K562 (cell line): ENCODE results near the gene TOMM6. TPM values are rescaled to one million over a fixed set of nuclear protein-coding genes. Genes with fewer than 3 reads are reported as not detected.

Experiments
- ATAC-seq: fragments of 200-7000 bp; cut with Tn5 transposase; 3 replicates; pipeline ENCODE4 v1.9.1; 2020; ENCODE audit warnings: moderate library complexity
- BruUV-seq: library from RNA; stranded (reverse); fragments of 400-500 nt; replicated peaks from 2 replicates; lab custom pipeline; 2021; lab: Mats Ljungman, UMichigan
- CTCF ChIA-PET: fragments of 300-600 bp; formaldehyde crosslinking; extraction: SDS; loops from one replicate; lab custom pipeline; 2021; ENCODE audit warnings: low intra/inter-chr PET ratio; lab: Yijun Ruan, JAX
- POLR2A ChIA-PET: fragments of 300-600, 350-650 bp; sonication (Branson Sonifier 250); formaldehyde crosslinking; extraction: SDS; loops from one replicate; lab custom pipeline; 2021; ENCODE audit warnings: antibody characterized with exemption, inconsistent platforms; lab: Yijun Ruan, JAX
- DNase-seq, 4 experiments: peaks; one replicate each; pipeline versions ENCODE4 v3.0.0 to v3.0.0-alpha.2; 2011 to 2018; ENCODE audit warnings: low spot score in 3 of 4, mixed read lengths in 3 of 4; ENCODE audit errors: extremely low read depth in 1 of 4
- FAIRE-seq: peaks from 2 replicates; lab custom pipeline; 2011; peaks lifted over from hg19 to GRCh38; lab: Jason Lieb, UNC
- H2AFZ ChIP-seq: 2 replicates; pipeline ENCODE4 v1.6.0; 2011; ENCODE audit warnings: low read depth, low read length, control low read depth, inconsistent platforms
- H3K27ac ChIP-seq: fragments of 200-600 bp; 3 replicates; pipeline ENCODE4 v1.8.0; 2011; ENCODE audit warnings: low read depth, mild to moderate bottlenecking, control low read depth, inconsistent platforms, low read length, moderate library complexity, mixed read lengths; ENCODE audit errors: extremely low read depth
- H3K27me3 ChIP-seq, 2 experiments: fragments of 300-600 bp in 1 of 2; 2 replicates in 1 of 2; 3 replicates in 1 of 2; pipeline versions ENCODE4 v1.6.0 to v1.8.0; 2011; ENCODE audit warnings: inconsistent platforms in 2 of 2, low read length in 2 of 2, mild to moderate bottlenecking in 1 of 2, mixed read lengths in 1 of 2, moderate library complexity in 1 of 2; ENCODE audit not compliant: control insufficient read depth in 2 of 2, insufficient read depth in 2 of 2
- H3K36me3 ChIP-seq: fragments of 300-600 bp; 3 replicates; pipeline ENCODE4 v1.8.0; 2011; ENCODE audit warnings: mild to moderate bottlenecking, low read length, inconsistent platforms; ENCODE audit not compliant: control insufficient read depth, insufficient read depth
- H3K4me1 ChIP-seq, 2 experiments: fragments of 200-600 bp in 1 of 2; replicated peaks in 1 of 2; 2 replicates in 1 of 2; 3 replicates in 1 of 2; pipeline versions ENCODE4 v1.5.1 to v1.8.0; 2011; ENCODE audit warnings: inconsistent platforms in 2 of 2, low read length in 2 of 2, mild to moderate bottlenecking in 1 of 2, mixed read lengths in 1 of 2, moderate library complexity in 1 of 2; ENCODE audit not compliant: control insufficient read depth in 2 of 2, insufficient read depth in 2 of 2
- H3K4me2 ChIP-seq: 2 replicates; pipeline ENCODE4 v1.6.1; 2011; ENCODE audit warnings: low read length, control low read depth, inconsistent platforms, mixed read lengths; ENCODE audit not compliant: insufficient read depth
- H3K4me3 ChIP-seq: fragments of 200-600 bp; sonication (generic), shearing (Covaris generic); 2 replicates; pipeline ENCODE4 v1.5.1; 2016; ENCODE audit warnings: control low read depth, inconsistent platforms
- H3K79me2 ChIP-seq: fragments of 200-600 bp; 3 replicates; pipeline ENCODE4 v1.8.0; 2011; ENCODE audit warnings: low read length, inconsistent platforms; ENCODE audit not compliant: control insufficient read depth, insufficient read depth
- H3K9ac ChIP-seq, 2 experiments: 2 replicates each; pipeline versions ENCODE4 v1.6.0 to v1.6.1; 2011; ENCODE audit warnings: low read depth in 2 of 2, low read length in 2 of 2, control low read depth in 1 of 2, inconsistent platforms in 1 of 2, mild to moderate bottlenecking in 1 of 2, mixed read lengths in 1 of 2; ENCODE audit not compliant: insufficient read depth in 1 of 2
- H3K9me1 ChIP-seq: one replicate; pipeline ENCODE4 v1.6.0; 2011; ENCODE audit warnings: inconsistent platforms, mild to moderate bottlenecking, low read length, moderate library complexity; ENCODE audit not compliant: control insufficient read depth, insufficient read depth
- H3K9me3 ChIP-seq: replicated peaks from 2 replicates; pipeline ENCODE4 v1.5.1; 2011; ENCODE audit warnings: low read depth, low read length, inconsistent platforms; ENCODE audit not compliant: control insufficient read depth, insufficient read depth
- H4K20me1 ChIP-seq: replicated peaks from 2 replicates; pipeline ENCODE4 v1.6.1; 2011; ENCODE audit warnings: low read length, inconsistent platforms, mixed read lengths; ENCODE audit not compliant: control insufficient read depth, insufficient read depth
- ATF7 ChIP-seq: fragments of 450-650 bp; IDR thresholded peaks from 2 replicates; pipeline ENCODE4 v1.7.1; 2014; ENCODE audit warnings: mild to moderate bottlenecking, moderate library complexity
- CBFA2T3 ChIP-seq: fragments of 450-650 bp; IDR thresholded peaks from 2 replicates; pipeline ENCODE4 v1.6.1; 2017
- ELF4 ChIP-seq: fragments of 450-650 bp; formaldehyde crosslinking; IDR thresholded peaks from 2 replicates; pipeline ENCODE4 v1.4.0; 2022; ENCODE audit warnings: missing genetic modification characterization
- EP300 ChIP-seq: IDR thresholded peaks from 2 replicates; pipeline ENCODE4 v1.6.1; 2012; ENCODE audit warnings: low read length, improper control_type of control experiment
- MEF2D ChIP-seq: conservative IDR thresholded peaks from 2 replicates; pipeline ENCODE4 v1.6.1; 2016; ENCODE audit warnings: low read depth, missing genetic modification characterization, missing compliant biosample characterization
- U2AF1 ChIP-seq: fragments of 200-400 bp; formaldehyde crosslinking; optimal IDR thresholded peaks from 2 replicates; pipeline ENCODE3; 2017; ENCODE audit warnings: mild to moderate bottlenecking, low read depth, low read length, moderate library complexity
- ZNF778 ChIP-seq: fragments of 450-650 bp; formaldehyde crosslinking; IDR thresholded peaks from 2 replicates; pipeline ENCODE4 v1.4.0; 2020; ENCODE audit warnings: mild to moderate bottlenecking, moderate library complexity
- ZNF785 ChIP-seq: fragments of 250-450 bp; sonication (Bioruptor Pico); IDR thresholded peaks from 2 replicates; pipeline ENCODE4 v1.4.0; 2020; ENCODE audit warnings: mild to moderate bottlenecking
- WGBS: fragments of 100-300 bp; shearing (Covaris generic); methylation state at CpG from one replicate; pipeline ENCODE4 v1.1.6; 2016; ENCODE audit warnings: low coverage, mixed read lengths; ENCODE audit not compliant: insufficient coverage; ENCODE audit errors: missing lambda C conversion rate; 5-methylcytosine and 5-hydroxymethylcytosine counted together
- in situ Hi-C: fragments of 300-500 bp; cut with MboI; formaldehyde crosslinking; loops from 4 replicates; pipeline ENCODE4 v1.15.0; 2018; ENCODE audit warnings: inconsistent platforms, mixed read lengths
- intact Hi-C: fragments of 100-400 bp; cut with micrococcal nuclease; formaldehyde crosslinking; loops from 2 replicates; pipeline ENCODE4 v1.14.2; 2022
- polyA plus RNA-seq, 8 experiments: library from polyadenylated mRNA; depleted of rRNA in 4 of 8; stranded (reverse) in 5 of 8; unstranded in 3 of 8; fragments of >200 nt; fragmentation: Nextera tagmentation in 2 of 8; fragmentation: Illumina TruSeq in 1 of 8; extraction: Ambion mirVana in 2 of 8; extraction: Trizol in 1 of 8; gene quantifications; 2 replicates each; pipeline versions ENCODE4 v1.2.1 to v1.2.3, GENCODE V29; 2011 to 2014; ENCODE audit warnings: inconsistent platforms in 1 of 8, missing spikeins in 1 of 8
- total RNA-seq, 7 experiments: library from RNA; depleted of rRNA in 6 of 7; stranded (reverse); fragments of >200 nt in 6 of 7; fragmentation: Illumina TruSeq in 2 of 7; extraction: Trizol in 2 of 7; gene quantifications; 2 replicates each; pipeline versions ENCODE4 v1.2.1 to v1.2.3, GENCODE V29; 2011 to 2021; ENCODE audit warnings: low replicate concordance in 1 of 7
- TF ChIP-seq, protein P1 (sequence below): fragments of 450-650 bp; IDR thresholded peaks from 2 replicates; pipeline ENCODE4 v1.6.1; 2018; ENCODE audit warnings: mild to moderate bottlenecking, low read depth; ENCODE audit not compliant: partially characterized antibody
- TF ChIP-seq, protein P2 (sequence below): sonication (generic); formaldehyde crosslinking; IDR thresholded peaks from 2 replicates; pipeline ENCODE4 v1.8.0; 2022; ENCODE audit warnings: mild to moderate bottlenecking, missing genetic modification reagents

The TOMM6 gene
- total and polyA plus RNA-seq, 9 of the 15 experiments (the other 6 are each of a cell fraction or from before 2014, with no cell fraction given): 380 to 2,097 (median 1,065) TPM

DNA sequence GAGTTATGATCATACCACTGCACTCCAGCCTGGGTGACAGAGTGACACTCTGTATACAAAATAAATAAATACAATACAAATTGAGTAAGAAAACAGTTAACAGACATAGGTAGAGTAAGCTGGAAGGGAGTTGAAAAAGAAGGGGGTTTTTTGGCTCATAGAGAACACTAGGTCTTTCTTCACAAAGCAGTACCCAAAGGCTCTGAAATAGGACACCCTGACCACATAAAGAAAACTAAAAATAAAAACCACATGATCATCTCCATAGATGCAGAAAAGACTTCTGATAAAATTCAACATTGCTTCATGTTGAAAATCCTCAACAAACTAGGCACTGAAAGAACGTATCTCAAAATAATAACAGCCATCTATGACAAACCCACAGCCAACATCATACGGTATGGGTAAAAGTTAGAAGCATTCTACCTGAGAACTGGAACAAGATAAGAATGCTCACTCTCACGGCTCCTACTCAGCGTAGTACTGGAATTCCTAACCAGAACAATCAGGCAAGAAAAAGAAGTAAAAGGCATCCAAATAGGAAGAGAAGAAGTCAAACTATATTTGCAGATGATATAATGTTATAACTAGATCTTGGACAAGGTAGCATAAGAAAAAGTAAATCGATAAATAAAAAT lies 48.6 kb downstream of the TOMM6 start:
- H3K27ac ChIP-seq: no peak overlapping the region
- ChIA-PET POLR2A (no interaction called here), CTCF (no interaction called here)
- no peaks in the 10 kb centered on the region for H3K36me3 ChIP-seq
- intact Hi-C loops: no loop called here
- no peak overlapping the region for H3K4me3 ChIP-seq
- no TSS peak for BruUV-seq
- no peak overlapping the region for H3K9ac ChIP-seq
- no peaks in the 10 kb centered on the region for H4K20me1 ChIP-seq
- WGBS: 28% methylated on average over 5 of the region's 5 CpGs
- TF ChIP-seq ZNF785 (CRISPR knock-in tag) (no peak), EP300 (no peak), MEF2D (tag) (0 out of 2 replicates have a peak, but pooled peaks have one; percentile 22), ELF4 (CRISPR knock-in tag) (0 out of 2 replicates have a peak, but pooled peaks have one; percentile 7), U2AF1 (no peak)
- H3K27me3 ChIP-seq: no peaks in the 10 kb centered on the region
- no peaks in the 10 kb centered on the region for H3K79me2 ChIP-seq
- DNase-seq (no peak), ATAC-seq (peak; percentile 58; the same call in 2 of the 3 replicates), FAIRE-seq (no peak)
- H3K4me2 ChIP-seq: no peak overlapping the region
- no peaks in the 10 kb centered on the region; the same call in 1 of the 2 replicates for H3K9me3 ChIP-seq
- in situ Hi-C loops: no loop called here
- no peaks in the 10 kb centered on the region for H3K9me1 ChIP-seq
- peaks cover 0 to 13% of the 10 kb centered on the region in 2 experiments; a peak in 3 of 5 replicates for H3K4me1 ChIP-seq
- H2AFZ ChIP-seq: peak overlapping the region; percentile 14; the same call in 1 of the 2 replicates

DNA sequence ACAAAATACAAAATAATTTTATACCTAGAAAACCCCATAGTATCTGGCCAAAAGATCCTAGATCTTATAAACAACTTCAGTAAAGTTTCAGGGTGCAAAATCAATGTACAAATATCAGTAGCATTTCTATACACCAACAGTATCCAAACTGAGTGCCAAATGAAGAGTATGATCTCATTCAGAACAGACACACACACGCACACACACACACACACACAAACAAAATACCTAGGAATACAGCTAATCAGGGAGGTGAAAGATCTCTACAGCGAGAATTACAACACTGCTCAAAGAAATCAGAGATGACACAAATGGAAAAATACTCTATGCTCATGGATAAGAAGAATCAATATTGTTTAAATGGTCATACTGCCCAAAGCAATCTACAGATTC lies 49.2 kb downstream of the TOMM6 start:
- DNase-seq (no peak), ATAC-seq (no peak), FAIRE-seq (no peak)
- no peak overlapping the region for H3K27ac ChIP-seq
- in situ Hi-C loops (no loop called here), intact Hi-C loops (no loop called here)
- ChIA-PET CTCF (no interaction called here), POLR2A (no interaction called here)
- H4K20me1 ChIP-seq: no peaks in the 10 kb centered on the region
- no peak overlapping the region for H3K4me3 ChIP-seq
- H3K9me1 ChIP-seq: no peaks in the 10 kb centered on the region
- H3K4me2 ChIP-seq: no peak overlapping the region
- no peak overlapping the region for H2AFZ ChIP-seq
- no peaks in the 10 kb centered on the region for H3K36me3 ChIP-seq
- peaks cover 0 to 13% of the 10 kb centered on the region in 2 experiments; a peak in 3 of 5 replicates for H3K4me1 ChIP-seq
- BruUV-seq: no TSS peak
- no peaks in the 10 kb centered on the region for H3K79me2 ChIP-seq
- H3K27me3 ChIP-seq: no peaks in the 10 kb centered on the region
- H3K9ac ChIP-seq: no peak overlapping the region
- WGBS: 46% methylated on average over 2 of the region's 2 CpGs
- no peaks in the 10 kb centered on the region; the same call in 1 of the 2 replicates for H3K9me3 ChIP-seq
- TF ChIP-seq ZNF778: no peak
- TF ChIP-seq, protein P1, sequence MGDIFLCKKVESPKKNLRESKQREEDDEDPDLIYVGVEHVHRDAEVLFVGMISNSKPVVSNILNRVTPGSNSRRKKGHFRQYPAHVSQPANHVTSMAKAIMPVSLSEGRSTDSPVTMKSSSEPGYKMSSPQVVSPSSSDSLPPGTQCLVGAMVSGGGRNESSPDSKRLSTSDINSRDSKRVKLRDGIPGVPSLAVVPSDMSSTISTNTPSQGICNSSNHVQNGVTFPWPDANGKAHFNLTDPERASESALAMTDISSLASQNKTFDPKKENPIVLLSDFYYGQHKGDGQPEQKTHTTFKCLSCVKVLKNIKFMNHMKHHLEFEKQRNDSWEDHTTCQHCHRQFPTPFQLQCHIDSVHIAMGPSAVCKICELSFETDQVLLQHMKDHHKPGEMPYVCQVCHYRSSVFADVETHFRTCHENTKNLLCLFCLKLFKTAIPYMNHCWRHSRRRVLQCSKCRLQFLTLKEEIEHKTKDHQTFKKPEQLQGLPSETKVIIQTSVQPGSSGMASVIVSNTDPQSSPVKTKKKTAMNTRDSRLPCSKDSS: no peak
- TF ChIP-seq CBFA2T3: no peak
- 0 out of 2 replicates have a peak, but pooled peaks have one; percentile 24 for TF ChIP-seq ATF7
- TF ChIP-seq, protein P2, sequence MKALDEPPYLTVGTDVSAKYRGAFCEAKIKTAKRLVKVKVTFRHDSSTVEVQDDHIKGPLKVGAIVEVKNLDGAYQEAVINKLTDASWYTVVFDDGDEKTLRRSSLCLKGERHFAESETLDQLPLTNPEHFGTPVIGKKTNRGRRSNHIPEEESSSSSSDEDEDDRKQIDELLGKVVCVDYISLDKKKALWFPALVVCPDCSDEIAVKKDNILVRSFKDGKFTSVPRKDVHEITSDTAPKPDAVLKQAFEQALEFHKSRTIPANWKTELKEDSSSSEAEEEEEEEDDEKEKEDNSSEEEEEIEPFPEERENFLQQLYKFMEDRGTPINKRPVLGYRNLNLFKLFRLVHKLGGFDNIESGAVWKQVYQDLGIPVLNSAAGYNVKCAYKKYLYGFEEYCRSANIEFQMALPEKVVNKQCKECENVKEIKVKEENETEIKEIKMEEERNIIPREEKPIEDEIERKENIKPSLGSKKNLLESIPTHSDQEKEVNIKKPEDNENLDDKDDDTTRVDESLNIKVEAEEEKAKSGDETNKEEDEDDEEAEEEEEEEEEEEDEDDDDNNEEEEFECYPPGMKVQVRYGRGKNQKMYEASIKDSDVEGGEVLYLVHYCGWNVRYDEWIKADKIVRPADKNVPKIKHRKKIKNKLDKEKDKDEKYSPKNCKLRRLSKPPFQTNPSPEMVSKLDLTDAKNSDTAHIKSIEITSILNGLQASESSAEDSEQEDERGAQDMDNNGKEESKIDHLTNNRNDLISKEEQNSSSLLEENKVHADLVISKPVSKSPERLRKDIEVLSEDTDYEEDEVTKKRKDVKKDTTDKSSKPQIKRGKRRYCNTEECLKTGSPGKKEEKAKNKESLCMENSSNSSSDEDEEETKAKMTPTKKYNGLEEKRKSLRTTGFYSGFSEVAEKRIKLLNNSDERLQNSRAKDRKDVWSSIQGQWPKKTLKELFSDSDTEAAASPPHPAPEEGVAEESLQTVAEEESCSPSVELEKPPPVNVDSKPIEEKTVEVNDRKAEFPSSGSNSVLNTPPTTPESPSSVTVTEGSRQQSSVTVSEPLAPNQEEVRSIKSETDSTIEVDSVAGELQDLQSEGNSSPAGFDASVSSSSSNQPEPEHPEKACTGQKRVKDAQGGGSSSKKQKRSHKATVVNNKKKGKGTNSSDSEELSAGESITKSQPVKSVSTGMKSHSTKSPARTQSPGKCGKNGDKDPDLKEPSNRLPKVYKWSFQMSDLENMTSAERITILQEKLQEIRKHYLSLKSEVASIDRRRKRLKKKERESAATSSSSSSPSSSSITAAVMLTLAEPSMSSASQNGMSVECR (CRISPR knock-in tag): no peak
